Colonic mucosa (tissue), 4 donors: ENCODE results near the gene MAN1A2. TPM values are rescaled to one million over a fixed set of nuclear protein-coding genes. Genes with fewer than 3 reads are reported as not detected.
A peak's percentile ranks its signal among the peaks of the same experiment; 100 is the strongest.

Source experiments
- DNase-seq: peaks from one replicate; pipeline ENCODE4 v3.0.0-alpha.2; 2020
- H3K27ac ChIP-seq: fragments of 200-600 bp; one replicate; pipeline ENCODE4 v1.8.0; 2021
- H3K27me3 ChIP-seq: fragments of 200-600 bp; one replicate; pipeline ENCODE4 v1.8.0; 2021
- H3K36me3 ChIP-seq: fragments of 200-600 bp; one replicate; pipeline ENCODE4 v1.8.0; 2021
- H3K4me1 ChIP-seq: fragments of 200-600 bp; one replicate; pipeline ENCODE4 v1.8.0; 2021; ENCODE audit warnings: mild to moderate bottlenecking
- H3K4me3 ChIP-seq: fragments of 200-600 bp; one replicate; pipeline ENCODE4 v1.8.0; 2021
- H3K9ac ChIP-seq, 2 donors: one replicate each; pipeline ENCODE4 v1.7.0; 2013; ENCODE audit warnings: control low read depth in 2 of 2, low read depth in 2 of 2, low read length in 2 of 2
- H3K9me3 ChIP-seq: fragments of 200-600 bp; one replicate; pipeline ENCODE4 v1.8.0; 2021
- CTCF ChIP-seq: fragments of 200-600 bp; IDR thresholded peaks from one replicate; pipeline ENCODE4 v1.8.0; 2022; ENCODE audit warnings: antibody characterized with exemption, mild to moderate bottlenecking
- intact Hi-C: fragments of 100-400 bp; cut with DNase I; formaldehyde crosslinking; loops from one replicate; pipeline ENCODE4 v1.14.1; 2022
- total RNA-seq, 2 donors: library from RNA; stranded (reverse); fragmentation: NEBNext Ultra II Directional in 1 of 2; extraction: Animal tissue kit (Norgen Biotek cat#: 25700) in 1 of 2; gene quantifications; one replicate each; pipeline ENCODE4 v1.2.1, GENCODE V29; 2021
- donor health status: healthy.
- donor health status: DM: no; HTN: no; CAD: no.
- donor health status: DM: no; HTN: no; CAD: no.

The MAN1A2 gene
- total RNA-seq, 2 donors from 2014 or later, result 27.9 to 35.7 TPM

GRCh38 chr1:117568999-117569398 is 201.8 kb downstream of the MAN1A2 start:
- Histone ChIP-seq H3K9me3 (no peaks in the 10 kb centered on the region), H3K27me3 (no peaks in the 10 kb centered on the region), H3K27ac (no peak overlapping the region), H3K4me1 (peaks cover 17% of the 10 kb centered on the region), H3K9ac (no peak overlapping the region), H3K4me3 (no peak overlapping the region), H3K36me3 (no peaks in the 10 kb centered on the region)
- peak; percentile 15 for DNase-seq
- no peak for TF ChIP-seq CTCF
- intact Hi-C loops, result no loop called here

- peak; percentile 18 for DNase-seq
- no peaks in the 10 kb centered on the region for H3K27me3 ChIP-seq
- TF ChIP-seq CTCF, result no peak
- H3K27ac ChIP-seq, result no peak overlapping the region
- no peak overlapping the region for H3K4me3 ChIP-seq
- no peaks in the 10 kb centered on the region for H3K9me3 ChIP-seq
- H3K36me3 ChIP-seq, result no peaks in the 10 kb centered on the region
- no peak overlapping the region for H3K9ac ChIP-seq
- intact Hi-C loops, result no loop called here
- peaks cover 17% of the 10 kb centered on the region for H3K4me1 ChIP-seq
These were observed 202.6 kb downstream of the MAN1A2 start for GRCh38 chr1:117569856-117570255.

GRCh38 chr1:117570988-117571409 is 203.8 kb downstream of the MAN1A2 start:
- intact Hi-C loops, result no loop called here
- Histone ChIP-seq H3K27me3 (no peaks in the 10 kb centered on the region), H3K36me3 (no peaks in the 10 kb centered on the region), H3K9ac (peak overlapping the region in 1 of 2 donors; percentile 64), H3K4me3 (no peak overlapping the region), H3K27ac (peak overlapping the region; percentile 83), H3K9me3 (no peaks in the 10 kb centered on the region), H3K4me1 (peaks cover 17% of the 10 kb centered on the region)
- DNase-seq, result peak; percentile 85
- TF ChIP-seq CTCF, result no peak

- peak overlapping the region; percentile 83 for H3K27ac ChIP-seq
- H3K4me3 ChIP-seq, result no peak overlapping the region
- H3K36me3 ChIP-seq, result no peaks in the 10 kb centered on the region
These were observed 204.2 kb downstream of the MAN1A2 start for GRCh38 chr1:117571496-117571895.

GRCh38 chr1:117572546-117572945 is 205.3 kb downstream of the MAN1A2 start:
- intact Hi-C loops, result no loop called here
- no peak for TF ChIP-seq CTCF
- H3K27ac ChIP-seq, result peak overlapping the region; percentile 83
- H3K4me3 ChIP-seq, result no peak overlapping the region
- peaks cover 17% of the 10 kb centered on the region for H3K4me1 ChIP-seq
- H3K36me3 ChIP-seq, result no peaks in the 10 kb centered on the region
- no peaks in the 10 kb centered on the region for H3K27me3 ChIP-seq
- DNase-seq, result peak; percentile 60
- peak overlapping the region in 1 of 2 donors; percentile 21 for H3K9ac ChIP-seq
- no peaks in the 10 kb centered on the region for H3K9me3 ChIP-seq

More at GRCh38 chr1:117571496-117571895, 204.2 kb downstream of the MAN1A2 start:
- TF ChIP-seq CTCF, result no peak
- peaks cover 17% of the 10 kb centered on the region for H3K4me1 ChIP-seq
- intact Hi-C loops, result no loop called here
- DNase-seq, result peak; percentile 56
- no peaks in the 10 kb centered on the region for H3K9me3 ChIP-seq
- H3K27me3 ChIP-seq, result no peaks in the 10 kb centered on the region
- H3K9ac ChIP-seq, result peak overlapping the region in 1 of 2 donors; percentile 64
